Measurements from ENCODE around the gene GANC. TPM values are rescaled to one million over a fixed set of nuclear protein-coding genes. Genes with fewer than 3 reads are reported as not detected.

Gene GANC
- polyA plus RNA-seq, 2 of the 4 experiments (the other 2 are of a cell fraction) = 8.0 to 9.4 TPM

GRCh38 chr15:42360535-42361112 lies 87.6 kb downstream of the GANC start:
- WGBS (ENCODE audit: missing lambda C conversion rate) = 71% methylated on average over 5 of the region's 5 CpGs
- CTCF ChIA-PET = interaction anchor here (0.8 to 1.0 kb wide), 2 partner anchors 11 to 23 kb away, joined by 3 read pairs; no protein-coding TSS in a partner anchor
- no peak for FAIRE-seq

GRCh38 chr15:42363487-42363886 lies 90.5 kb downstream of the GANC start:
- CTCF ChIA-PET = no interaction called here
- Histone ChIP-seq H3K27ac (no peak overlapping the region), H3K4me3 (no peak overlapping the region), H3K9me3 (no peaks in the 10 kb centered on the region), H3K4me2 (no peak overlapping the region), H3K4me1 (no peaks in the 10 kb centered on the region)
- DNase-seq (ENCODE audit: low read depth in 1 of 2, low spot score in 1 of 2) (no peak), ATAC-seq (no peak), FAIRE-seq (no peak)
- 87% methylated on average over 3 of the region's 3 CpGs for WGBS (ENCODE audit: missing lambda C conversion rate)
- TF ChIP-seq ZC3H11A (IDR thresholded peaks at IDR 0.05) (no peak), ELK1 (IDR thresholded peaks at IDR 0.05; ENCODE audit: low read depth, low read length) (no peak), HOXB13 (CRISPR knock-in tag; IDR thresholded peaks at IDR 0.05; ENCODE audit: low read depth) (no peak), ZNF302 (CRISPR knock-in tag; IDR thresholded peaks at IDR 0.05) (no peak), REST (IDR thresholded peaks at IDR 0.05) (no peak), POLR2A (IDR thresholded peaks at IDR 0.05; ENCODE audit: low read length) (no peak), HDAC2 (IDR thresholded peaks at IDR 0.05) (no peak), NR3C1 (IDR thresholded peaks at IDR 0.05) (no peak), KDM1A (IDR thresholded peaks at IDR 0.05; ENCODE audit: low read depth) (no peak), MAFK (IDR thresholded peaks at IDR 0.05; ENCODE audit: partially characterized antibody) (no peak), EHF (CRISPR knock-in tag; IDR thresholded peaks at IDR 0.05) (no peak), GATA3 (IDR thresholded peaks at IDR 0.05; ENCODE audit: borderline replicate concordance) (no peak), FOXS1 (CRISPR knock-in tag; IDR thresholded peaks at IDR 0.05) (no peak), MAZ (IDR thresholded peaks at IDR 0.05; ENCODE audit: borderline replicate concordance, low read depth, low read length) (no peak), CBX2 (IDR thresholded peaks at IDR 0.05; ENCODE audit: borderline replicate concordance, low read depth) (no peak), ZFP36 (IDR thresholded peaks at IDR 0.05; ENCODE audit: borderline replicate concordance, partially characterized antibody) (no peak)
- POLR2A ChIA-PET = no interaction called here

More at GRCh38 chr15:42360535-42361112, 87.6 kb downstream of the GANC start:
- H3K4me3 ChIP-seq = no peak overlapping the region
- H3K4me2 ChIP-seq = no peak overlapping the region
- no peak overlapping the region for H3K27ac ChIP-seq
- POLR2A ChIA-PET = no interaction called here
- no peak for TF ChIP-seq HDAC2 (IDR thresholded peaks at IDR 0.05)
- no peak for TF ChIP-seq SMC3 (IDR thresholded peaks at IDR 0.05)
- no peak for TF ChIP-seq HEYL (CRISPR knock-in tag; IDR thresholded peaks at IDR 0.05)
- TF ChIP-seq MAZ (IDR thresholded peaks at IDR 0.05; ENCODE audit: borderline replicate concordance, low read depth, low read length) = no peak
- no peak for TF ChIP-seq FOSB (CRISPR knock-in tag; IDR thresholded peaks at IDR 0.05)
- no peak for TF ChIP-seq ELK1 (IDR thresholded peaks at IDR 0.05; ENCODE audit: low read depth, low read length)
- no peak for TF ChIP-seq CTCF (IDR thresholded peaks at IDR 0.05)
- DNase-seq (ENCODE audit: low read depth in 1 of 2, low spot score in 1 of 2) = no peak
- no peak for ATAC-seq
- no peaks in the 10 kb centered on the region for H3K4me1 ChIP-seq
- H3K9me3 ChIP-seq = no peaks in the 10 kb centered on the region

All from A549 (cell line).